Gastrocnemius medialis (tissue), 4 donors: Measurements from ENCODE around the gene ELK3.

ENCODE experiments used
- POLR2A ChIP-seq, 2 donors: fragments of 450-650 bp; IDR thresholded peaks; one replicate each; pipeline ENCODE4 v1.6.1; 2017; ENCODE audit warnings: antibody characterized with exemption in 2 of 2, mild to moderate bottlenecking in 2 of 2, moderate library complexity in 2 of 2
- TF ChIP-seq, protein P1 (sequence below), 5 experiments: fragments of 450-650 bp in 3 of 5; fragments of 200-600 bp in 2 of 5; sonication (generic) in 2 of 5; IDR thresholded peaks in 4 of 5; conservative IDR thresholded peaks in 1 of 5; 1 replicate in 4 of 5; 2 replicates in 1 of 5; pipeline ENCODE4 v1.5.1; 2016 to 2019; ENCODE audit warnings: antibody characterized with exemption in 5 of 5, mild to moderate bottlenecking in 3 of 5, moderate library complexity in 3 of 5

DNA sequence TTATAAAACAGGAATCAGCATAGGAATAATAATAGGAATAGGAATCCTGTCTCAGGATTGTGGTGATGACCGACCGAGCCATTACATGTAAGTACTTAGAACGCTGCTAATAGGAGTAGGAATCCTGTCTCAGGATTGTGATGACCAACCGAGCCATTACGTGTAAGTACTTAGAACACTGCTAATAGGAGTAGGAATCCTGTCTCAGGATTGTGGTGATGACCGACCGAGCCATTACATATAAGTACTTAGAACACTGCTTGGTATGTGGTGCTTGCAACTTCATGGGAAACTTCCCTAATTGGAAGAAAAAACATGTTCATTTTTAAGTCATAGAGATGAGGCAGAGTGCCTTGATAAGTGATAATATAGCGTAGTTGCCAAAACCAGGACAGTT lies 30.0 kb downstream of the ELK3 start:
- TF ChIP-seq POLR2A (IDR thresholded peaks at IDR 0.05): no peak
- TF ChIP-seq, protein P1, sequence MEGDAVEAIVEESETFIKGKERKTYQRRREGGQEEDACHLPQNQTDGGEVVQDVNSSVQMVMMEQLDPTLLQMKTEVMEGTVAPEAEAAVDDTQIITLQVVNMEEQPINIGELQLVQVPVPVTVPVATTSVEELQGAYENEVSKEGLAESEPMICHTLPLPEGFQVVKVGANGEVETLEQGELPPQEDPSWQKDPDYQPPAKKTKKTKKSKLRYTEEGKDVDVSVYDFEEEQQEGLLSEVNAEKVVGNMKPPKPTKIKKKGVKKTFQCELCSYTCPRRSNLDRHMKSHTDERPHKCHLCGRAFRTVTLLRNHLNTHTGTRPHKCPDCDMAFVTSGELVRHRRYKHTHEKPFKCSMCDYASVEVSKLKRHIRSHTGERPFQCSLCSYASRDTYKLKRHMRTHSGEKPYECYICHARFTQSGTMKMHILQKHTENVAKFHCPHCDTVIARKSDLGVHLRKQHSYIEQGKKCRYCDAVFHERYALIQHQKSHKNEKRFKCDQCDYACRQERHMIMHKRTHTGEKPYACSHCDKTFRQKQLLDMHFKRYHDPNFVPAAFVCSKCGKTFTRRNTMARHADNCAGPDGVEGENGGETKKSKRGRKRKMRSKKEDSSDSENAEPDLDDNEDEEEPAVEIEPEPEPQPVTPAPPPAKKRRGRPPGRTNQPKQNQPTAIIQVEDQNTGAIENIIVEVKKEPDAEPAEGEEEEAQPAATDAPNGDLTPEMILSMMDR (IDR thresholded peaks at IDR 0.05 in 4 of 5, conservative IDR thresholded peaks at IDR 0.05 in 1 of 5): no peak
